CD14-positive monocyte (primary cell): ENCODE measurements around the gene UBE2J2. TPM values are rescaled to one million over a fixed set of nuclear protein-coding genes. Genes with fewer than 3 reads are reported as not detected.
A peak's percentile ranks its signal among the peaks of the same experiment; 100 is the strongest.

ENCODE experiments used
- DNase-seq, 3 donors: peaks; one replicate each; pipeline ENCODE4 v3.0.0-alpha.2; 2011 to 2022
- H2AFZ ChIP-seq: 2 replicates; pipeline ENCODE4 v1.6.0; 2012; ENCODE audit warnings: mild to moderate bottlenecking, low read depth, low read length, inconsistent platforms; ENCODE audit not compliant: insufficient read depth, poor library complexity, severe bottlenecking
- H3K27ac ChIP-seq, 2 donors: 1 replicate in 1 of 2; 2 replicates in 1 of 2; pipeline ENCODE4 v1.5.1; 2012 to 2013; ENCODE audit warnings: low read length in 2 of 2, control low read depth in 1 of 2, inconsistent platforms in 1 of 2, low read depth in 1 of 2, mild to moderate bottlenecking in 1 of 2
- H3K27me3 ChIP-seq, 2 donors: one replicate each; pipeline versions ENCODE4 v1.6.0 to v1.6.1; 2011 to 2013; ENCODE audit warnings: low read length in 2 of 2; ENCODE audit not compliant: control insufficient read depth in 2 of 2, insufficient read depth in 2 of 2
- H3K36me3 ChIP-seq, 2 donors: replicated peaks in 1 of 2; 1 replicate in 1 of 2; 2 replicates in 1 of 2; pipeline versions ENCODE4 v1.5.1 to v1.6.1; 2012 to 2013; ENCODE audit warnings: low read length in 2 of 2, control low read depth in 1 of 2, inconsistent platforms in 1 of 2, mild to moderate bottlenecking in 1 of 2; ENCODE audit not compliant: insufficient read depth in 2 of 2, control insufficient read depth in 1 of 2
- H3K4me1 ChIP-seq, 2 donors: 1 replicate in 1 of 2; 2 replicates in 1 of 2; pipeline versions ENCODE4 v1.5.1 to v1.6.1; 2012 to 2013; ENCODE audit warnings: low read length in 2 of 2, control low read depth in 1 of 2, inconsistent platforms in 1 of 2, mild to moderate bottlenecking in 1 of 2, moderate library complexity in 1 of 2; ENCODE audit not compliant: insufficient read depth in 2 of 2, control insufficient read depth in 1 of 2
- H3K4me2 ChIP-seq: replicated peaks from 2 replicates; pipeline ENCODE3; 2012; ENCODE audit warnings: low read length, moderate library complexity, mild to moderate bottlenecking; ENCODE audit not compliant: poor library complexity, severe bottlenecking; ENCODE audit errors: extremely low read depth
- H3K4me3 ChIP-seq, 3 experiments: fragments of 200-600 bp in 1 of 3; sonication (generic) in 1 of 3; replicated peaks in 1 of 3; 1 replicate in 2 of 3; 2 replicates in 1 of 3; pipeline ENCODE4 v1.5.1; 2011 to 2013; ENCODE audit warnings: low read length in 3 of 3, mild to moderate bottlenecking in 3 of 3, control low read depth in 2 of 3, low read depth in 2 of 3, inconsistent platforms in 1 of 3, moderate library complexity in 1 of 3
- H3K79me2 ChIP-seq: 2 replicates; pipeline ENCODE4 v1.6.0; 2012; ENCODE audit warnings: mild to moderate bottlenecking, control low read depth, inconsistent platforms, low read length, moderate library complexity; ENCODE audit not compliant: insufficient read depth
- H3K9ac ChIP-seq: 2 replicates; pipeline ENCODE4 v1.6.0; 2017; ENCODE audit warnings: low read length, mild to moderate bottlenecking; ENCODE audit not compliant: insufficient read depth, poor library complexity, severe bottlenecking
- H3K9me3 ChIP-seq, 2 donors: replicated peaks in 1 of 2; 1 replicate in 1 of 2; 2 replicates in 1 of 2; pipeline versions ENCODE4 v1.5.1 to v1.6.1; 2012 to 2013; ENCODE audit warnings: low read length in 2 of 2, control low read depth in 1 of 2; ENCODE audit not compliant: control insufficient read depth in 1 of 2, insufficient read depth in 1 of 2
- H4K20me1 ChIP-seq: 2 replicates; pipeline ENCODE4 v1.6.0; 2012; ENCODE audit warnings: mild to moderate bottlenecking, low read length, control low read depth, moderate library complexity; ENCODE audit not compliant: insufficient read depth
- H3K27ac Mint-ChIP-seq, 7 donors: one replicate each; pipeline ENCODE4 v1.8.0; 2020; ENCODE audit warnings: mild to moderate bottlenecking in 7 of 7, mixed read lengths in 7 of 7, moderate library complexity in 6 of 7, inconsistent platforms in 2 of 7
- H3K27me3 Mint-ChIP-seq, 3 donors: one replicate each; pipeline ENCODE4 v1.8.0; 2021 to 2022; ENCODE audit warnings: low read depth in 3 of 3, mild to moderate bottlenecking in 3 of 3, mixed read lengths in 3 of 3, moderate library complexity in 3 of 3, inconsistent platforms in 1 of 3
- H3K36me3 Mint-ChIP-seq, 2 donors: one replicate each; pipeline ENCODE4 v1.8.0; 2020; ENCODE audit warnings: mixed read lengths in 2 of 2, inconsistent platforms in 1 of 2, mild to moderate bottlenecking in 1 of 2
- H3K4me1 Mint-ChIP-seq: one replicate; pipeline ENCODE4 v1.8.0; 2020; ENCODE audit warnings: mild to moderate bottlenecking, mixed read lengths
- H3K4me3 Mint-ChIP-seq, 2 donors: one replicate each; pipeline ENCODE4 v1.8.0; 2020; ENCODE audit warnings: mild to moderate bottlenecking in 2 of 2, mixed read lengths in 2 of 2, moderate library complexity in 1 of 2
- H3K9me3 Mint-ChIP-seq, 7 donors: one replicate each; pipeline ENCODE4 v1.8.0; 2020 to 2022; ENCODE audit warnings: mixed read lengths in 7 of 7, mild to moderate bottlenecking in 6 of 7, moderate library complexity in 6 of 7, inconsistent platforms in 2 of 7
- WGBS: methylation state at CpG from one replicate; pipeline ENCODE4 v1.1.5; 2013; ENCODE audit warnings: missing lambda C conversion rate; ENCODE audit not compliant: insufficient coverage; 5-methylcytosine and 5-hydroxymethylcytosine counted together
- intact Hi-C, 2 donors: fragments of 100-400 bp; cut with micrococcal nuclease; formaldehyde crosslinking; loops; one replicate each; pipeline versions ENCODE4 v1.15.0 to v1.15.1; 2023
- polyA plus RNA-seq, 3 donors: library from polyadenylated mRNA; depleted of rRNA in 1 of 3; unstranded in 2 of 3; stranded (reverse) in 1 of 3; fragments of 300-500 nt in 2 of 3; fragments of >200 nt in 1 of 3; fragmentation: Illumina TruSeq in 2 of 3; gene quantifications; 1 replicate in 2 of 3; 2 replicates in 1 of 3; pipeline ENCODE4 v1.2.3, GENCODE V29; 2012 to 2021
- TF ChIP-seq, protein P1 (sequence below): fragments of 200-600 bp; IDR thresholded peaks from one replicate; pipeline ENCODE4 v1.8.0; 2022; ENCODE audit warnings: antibody characterized with exemption, mild to moderate bottlenecking

The UBE2J2 gene
- polyA plus RNA-seq, 3 donors, result 36.5 to 83.2 (median 72.1) TPM

DNA sequence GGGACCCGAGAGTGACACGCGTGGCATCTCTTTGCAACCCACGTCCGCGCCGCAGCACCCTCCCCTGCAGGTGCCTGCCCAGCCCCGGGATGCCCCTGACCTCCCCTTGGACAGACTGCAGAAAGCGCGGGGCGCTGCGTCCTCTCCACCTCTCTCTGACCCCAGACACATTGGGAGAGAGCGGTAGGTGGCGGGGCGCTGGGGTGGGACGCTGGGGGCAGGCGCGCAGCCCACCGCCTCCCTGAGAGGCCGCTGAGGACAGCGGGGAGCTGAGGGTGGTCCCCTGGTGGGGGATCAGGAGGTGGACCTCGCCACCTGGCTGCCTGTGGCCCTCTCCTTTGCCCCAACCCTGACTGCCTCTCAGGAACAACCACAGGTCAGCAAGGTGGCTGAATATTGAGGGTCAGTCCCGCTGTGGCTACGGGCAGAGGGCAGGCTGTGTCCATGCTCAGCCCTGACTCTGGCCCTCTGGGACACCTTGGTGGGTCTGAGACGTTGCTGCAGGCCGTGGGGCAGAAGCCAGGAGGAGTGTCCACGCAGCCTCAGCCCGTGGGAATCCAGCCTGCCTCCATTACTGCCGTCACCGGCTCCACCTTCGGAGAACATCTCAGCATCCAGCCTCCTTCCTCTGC, 761 bp upstream of the UBE2J2 start:
- H3K27me3 Mint-ChIP-seq, result peaks cover 0 to 3% (median 1%) of the 10 kb centered on the region in 3 donors
- peaks cover 35% of the 10 kb centered on the region for H4K20me1 ChIP-seq
- TF ChIP-seq, protein P1, sequence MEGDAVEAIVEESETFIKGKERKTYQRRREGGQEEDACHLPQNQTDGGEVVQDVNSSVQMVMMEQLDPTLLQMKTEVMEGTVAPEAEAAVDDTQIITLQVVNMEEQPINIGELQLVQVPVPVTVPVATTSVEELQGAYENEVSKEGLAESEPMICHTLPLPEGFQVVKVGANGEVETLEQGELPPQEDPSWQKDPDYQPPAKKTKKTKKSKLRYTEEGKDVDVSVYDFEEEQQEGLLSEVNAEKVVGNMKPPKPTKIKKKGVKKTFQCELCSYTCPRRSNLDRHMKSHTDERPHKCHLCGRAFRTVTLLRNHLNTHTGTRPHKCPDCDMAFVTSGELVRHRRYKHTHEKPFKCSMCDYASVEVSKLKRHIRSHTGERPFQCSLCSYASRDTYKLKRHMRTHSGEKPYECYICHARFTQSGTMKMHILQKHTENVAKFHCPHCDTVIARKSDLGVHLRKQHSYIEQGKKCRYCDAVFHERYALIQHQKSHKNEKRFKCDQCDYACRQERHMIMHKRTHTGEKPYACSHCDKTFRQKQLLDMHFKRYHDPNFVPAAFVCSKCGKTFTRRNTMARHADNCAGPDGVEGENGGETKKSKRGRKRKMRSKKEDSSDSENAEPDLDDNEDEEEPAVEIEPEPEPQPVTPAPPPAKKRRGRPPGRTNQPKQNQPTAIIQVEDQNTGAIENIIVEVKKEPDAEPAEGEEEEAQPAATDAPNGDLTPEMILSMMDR, result no peak
- H3K4me2 ChIP-seq, result peak overlapping the region; percentile 79
- H3K4me1 Mint-ChIP-seq, result peaks cover 39% of the 10 kb centered on the region
- peak overlapping the region in 1 of 2 donors; percentile 43 for H3K27ac ChIP-seq
- no peaks in the 10 kb centered on the region for H3K9me3 Mint-ChIP-seq
- H3K79me2 ChIP-seq, result peaks cover 42% of the 10 kb centered on the region
- H2AFZ ChIP-seq, result peak overlapping the region; percentile 88
- 39% methylated on average over 20 of the region's 31 CpGs for WGBS
- H3K9ac ChIP-seq, result peak overlapping the region; percentile 96
- no peaks in the 10 kb centered on the region for H3K36me3 ChIP-seq
- H3K27me3 ChIP-seq, result no peaks in the 10 kb centered on the region
- intact Hi-C loops, result no loop called here
- peaks cover 16 to 22% of the 10 kb centered on the region in 2 donors for H3K36me3 Mint-ChIP-seq
- H3K9me3 ChIP-seq, result no peaks in the 10 kb centered on the region
- H3K27ac Mint-ChIP-seq, result peak overlapping the region in 3 of 7 donors; percentile 6 to 46 (median 30)
- H3K4me1 ChIP-seq, result peaks cover 29 to 30% of the 10 kb centered on the region in 2 donors
- DNase-seq, result no peak
- peak overlapping the region; percentile 64 to 90 (median 82) for H3K4me3 ChIP-seq
- peak overlapping the region; percentile 69 to 76 for H3K4me3 Mint-ChIP-seq

DNA sequence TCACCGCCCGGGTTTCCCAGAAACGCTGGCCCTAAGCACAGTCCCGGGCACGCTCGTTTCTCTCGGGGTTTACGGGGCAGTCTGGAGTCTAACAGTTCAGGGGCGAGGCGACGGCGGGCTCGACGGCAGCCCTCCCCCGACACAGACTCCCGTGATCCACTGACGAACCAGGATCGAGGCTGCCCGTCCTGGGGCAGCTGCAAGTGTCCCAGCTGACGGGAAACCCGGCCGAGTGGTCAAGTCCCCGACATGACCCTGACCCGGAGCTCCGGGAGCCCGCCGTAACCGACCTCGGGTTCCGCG, 494 bp downstream of the UBE2J2 start:
- under 1% methylated on average over 31 of the region's 31 CpGs for WGBS
- H4K20me1 ChIP-seq, result peaks cover 47% of the 10 kb centered on the region
- Mint-ChIP-seq H3K9me3 (no peaks in the 10 kb centered on the region), H3K4me3 (peak overlapping the region; percentile 92 to 94), H3K36me3 (peaks cover 19 to 29% of the 10 kb centered on the region in 2 donors), H3K27me3 (peaks cover 0 to 1% (median 0%) of the 10 kb centered on the region in 3 donors), H3K27ac (peak overlapping the region; percentile 84 to 95 (median 93)), H3K4me1 (peaks cover 39% of the 10 kb centered on the region)
- H3K9me3 ChIP-seq, result no peaks in the 10 kb centered on the region
- H3K36me3 ChIP-seq, result peaks cover 5 to 6% of the 10 kb centered on the region in 2 donors
- H2AFZ ChIP-seq, result peak overlapping the region; percentile 88
- no peaks in the 10 kb centered on the region for H3K27me3 ChIP-seq
- H3K4me2 ChIP-seq, result peak overlapping the region; percentile 79
- peak overlapping the region; percentile 61 to 90 (median 81) for H3K4me3 ChIP-seq
- H3K9ac ChIP-seq, result peak overlapping the region; percentile 96
- peak overlapping the region; percentile 47 to 88 for H3K27ac ChIP-seq
- peak in 2 of 3 donors; percentile 14 to 34 for DNase-seq
- H3K4me1 ChIP-seq, result peaks cover 29 to 30% of the 10 kb centered on the region in 2 donors
- peaks cover 53% of the 10 kb centered on the region for H3K79me2 ChIP-seq
- TF ChIP-seq, protein P1, result no peak
- intact Hi-C loops, result no loop called here
